Hematopoietic multipotent progenitor cell treated with erythropoietin and hydrocortisone succinate and interleukin-3 and kit ligand, for 6 days (in vitro differentiated cells): ENCODE results near the gene KRTAP5-5.
"Not testable (repeated sequence)": the region's sequence is repeated elsewhere in the genome, so short reads cannot be mapped to it uniquely, and the experiment has no call there.

ENCODE experiments used
- DNase-seq: peaks from one replicate; pipeline ENCODE4 v3.0.0-alpha.2; 2015

The KRTAP5-5 gene

DNA sequence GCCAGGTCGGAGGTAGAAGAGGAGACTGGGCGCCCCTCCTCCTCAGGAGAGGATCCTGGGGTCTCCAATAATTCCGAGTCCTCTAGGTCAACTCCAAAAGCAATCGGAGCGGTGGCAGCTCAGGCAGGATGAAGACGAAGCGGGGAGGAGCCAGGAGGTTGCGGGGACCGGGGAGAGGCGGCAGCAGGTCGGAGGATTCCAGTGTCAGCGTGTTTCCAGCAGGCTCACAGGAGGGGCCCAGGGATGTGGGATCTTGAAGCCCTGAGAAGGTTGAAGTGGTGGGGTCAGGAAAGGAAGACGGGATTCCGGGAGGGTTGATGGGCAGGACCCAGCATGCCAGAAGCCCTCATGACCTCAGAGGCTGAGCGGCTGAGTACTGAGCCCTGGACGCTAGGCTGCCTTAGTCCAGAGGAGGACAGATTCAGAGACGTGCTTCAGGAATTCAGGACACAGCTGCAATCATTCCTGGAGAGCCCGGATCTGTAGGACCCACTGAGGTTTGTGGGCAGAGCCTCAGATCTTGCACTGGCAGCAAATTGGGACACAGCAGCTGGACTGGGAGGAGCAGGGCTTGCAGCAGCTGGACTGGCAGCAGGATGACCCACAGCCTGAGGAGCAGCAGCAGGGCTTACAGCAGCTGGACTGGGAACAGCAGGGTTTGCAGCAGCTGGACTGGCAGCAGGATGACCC lies 22.3 kb upstream of the KRTAP5-5 start:
- DNase-seq = not testable (repeated sequence)

DNA sequence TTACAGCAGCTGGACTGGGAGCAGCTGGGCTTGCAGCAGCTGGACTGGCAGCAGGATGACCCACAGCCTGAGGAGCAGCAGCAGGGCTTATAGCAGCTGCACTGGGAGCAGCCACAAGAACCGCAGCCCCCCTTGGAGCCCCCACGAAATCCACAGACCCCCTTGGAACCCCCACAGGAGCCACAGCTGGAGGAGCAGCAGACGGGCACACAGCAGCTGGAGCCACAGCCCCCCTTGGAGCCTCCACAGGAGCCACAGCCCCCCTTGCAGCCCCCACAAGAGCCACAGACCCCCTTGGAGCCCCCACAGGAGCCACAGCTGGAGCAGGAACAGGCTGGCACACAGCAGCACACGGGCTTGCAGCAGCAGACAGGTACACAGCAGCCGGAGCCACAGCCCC lies 21.7 kb upstream of the KRTAP5-5 start:
- not testable (repeated sequence) for DNase-seq

DNA sequence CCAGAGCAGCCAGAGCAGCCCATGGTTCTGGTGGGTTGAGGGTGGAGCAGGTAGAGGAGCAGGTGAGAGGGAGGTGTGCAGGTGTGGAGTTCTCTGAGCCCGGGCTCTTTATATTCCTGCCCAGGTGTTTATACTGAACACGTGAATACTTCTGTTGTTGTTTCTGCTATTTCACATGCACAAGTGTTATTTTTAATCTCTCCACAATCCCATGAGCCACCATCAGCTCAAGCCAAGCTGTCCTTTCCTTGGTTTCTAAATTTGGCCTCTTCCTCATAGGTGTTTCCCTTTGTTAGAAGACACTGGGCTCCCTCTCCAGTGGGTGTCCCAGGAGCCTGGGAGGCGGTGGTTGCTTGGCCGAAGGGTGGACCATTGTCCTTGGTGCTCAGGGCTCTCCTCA lies 21.2 kb upstream of the KRTAP5-5 start, which contains the start of gene KRTAP5-3:
TSS of gene KRTAP5-3 (minus strand) at position 101 of the 400 bp plus-strand sequence. CDS start at position 23, 78 bp downstream.
- DNase-seq = no peak

DNA sequence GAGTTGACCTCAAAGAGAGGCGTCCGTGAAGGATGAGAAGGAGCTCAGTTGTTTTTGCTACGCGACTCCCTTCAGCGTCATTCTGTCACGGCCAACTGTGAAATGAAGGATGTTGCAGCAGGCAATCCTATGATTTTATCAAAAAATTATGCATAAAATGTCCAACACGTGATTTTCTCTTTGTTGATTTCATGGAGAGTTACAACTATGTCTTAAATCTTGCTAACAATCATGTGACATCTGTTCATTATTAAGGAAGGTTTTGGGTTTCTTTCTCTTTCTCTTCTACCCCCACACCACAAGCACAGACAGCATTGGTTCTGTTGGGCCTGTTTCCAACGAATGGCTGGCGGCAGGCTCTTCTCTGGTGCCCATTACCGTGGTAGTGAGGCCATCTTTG lies 11.3 kb upstream of the KRTAP5-5 start:
- DNase-seq = no peak

DNA sequence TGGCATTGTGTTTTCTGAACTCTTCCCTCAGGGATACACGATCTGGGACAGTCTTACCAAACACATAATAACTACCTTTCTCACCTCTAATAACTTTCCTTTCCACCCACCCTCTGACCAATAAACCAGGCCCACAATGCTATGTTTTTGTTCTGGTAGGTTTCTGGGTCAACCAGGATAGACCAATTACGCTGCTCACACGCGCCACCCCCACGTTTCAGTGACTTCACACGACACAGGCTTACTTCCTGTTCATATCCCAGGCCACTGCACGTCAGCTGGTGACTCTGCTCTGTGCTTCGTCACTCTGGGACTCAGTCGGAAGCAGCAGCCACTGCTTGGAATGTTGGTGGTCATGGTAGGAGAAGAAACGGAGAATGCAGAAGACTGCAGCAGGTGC lies 10.1 kb upstream of the KRTAP5-5 start:
- DNase-seq = no peak

DNA sequence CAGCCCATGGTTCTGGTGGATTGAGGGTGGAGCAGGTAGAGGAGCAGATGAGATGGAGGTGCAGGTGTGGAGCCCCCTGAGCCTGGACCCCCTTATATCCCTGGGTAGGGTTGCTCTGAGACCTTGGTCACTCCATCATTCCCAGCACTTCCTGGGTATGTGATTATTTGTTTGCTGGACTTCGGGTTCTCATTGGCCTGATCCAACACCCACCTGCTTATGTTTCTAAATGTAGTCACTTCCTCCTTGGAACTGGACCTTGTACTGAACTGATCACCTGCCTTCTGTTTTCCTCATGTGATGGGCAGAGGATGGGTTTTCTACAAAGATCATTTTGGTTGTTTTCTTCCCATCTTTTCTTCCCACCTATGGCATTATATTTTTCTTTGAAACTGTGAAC lies 7.5 kb upstream of the KRTAP5-5 start, which contains the start of gene KRTAP5-4:
TSS of gene KRTAP5-4 (minus strand) at position 53 of the 400 bp plus-strand sequence. CDS start at position 8, 45 bp downstream.
- DNase-seq = no peak

DNA sequence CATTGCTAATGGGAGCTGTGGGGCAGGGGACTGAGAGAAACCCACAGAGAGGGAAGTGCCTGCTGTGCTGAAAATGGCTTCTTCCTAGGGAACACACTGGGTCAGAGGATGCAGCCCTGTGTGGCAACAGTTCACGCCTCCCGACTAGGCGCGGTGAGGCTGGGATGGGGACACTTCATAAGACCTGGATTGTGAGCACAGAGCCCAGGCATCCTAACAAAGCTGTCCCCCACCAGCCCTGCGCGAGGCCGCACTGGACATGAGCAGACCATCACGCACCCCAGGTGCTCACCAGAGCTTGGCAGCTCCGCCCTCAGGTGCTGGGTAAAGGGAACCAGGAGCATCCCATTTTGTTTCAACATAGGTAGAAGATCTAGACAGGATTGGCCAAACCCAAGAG lies 5.9 kb upstream of the KRTAP5-5 start:
- DNase-seq = no peak

DNA sequence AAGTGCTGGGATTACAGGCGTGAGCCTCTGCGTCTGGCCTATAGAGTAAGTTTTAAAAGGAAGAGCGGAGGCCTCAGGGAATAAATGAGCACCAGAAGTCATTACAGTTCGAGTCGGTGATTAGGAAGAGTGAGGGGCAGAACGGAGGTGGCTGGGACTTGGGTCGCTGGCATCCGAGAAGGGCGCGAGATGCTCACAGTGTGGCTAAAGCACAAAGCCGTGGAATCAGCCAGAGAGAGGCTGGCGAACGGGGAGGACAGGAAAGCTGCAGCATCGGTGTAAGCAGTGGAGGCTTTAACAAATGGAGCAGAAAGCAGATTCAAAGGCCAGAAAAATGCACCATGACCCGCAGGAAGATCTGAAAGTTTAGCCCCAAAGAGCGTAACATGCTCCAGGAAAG lies 5.0 kb upstream of the KRTAP5-5 start:
- no peak for DNase-seq

DNA sequence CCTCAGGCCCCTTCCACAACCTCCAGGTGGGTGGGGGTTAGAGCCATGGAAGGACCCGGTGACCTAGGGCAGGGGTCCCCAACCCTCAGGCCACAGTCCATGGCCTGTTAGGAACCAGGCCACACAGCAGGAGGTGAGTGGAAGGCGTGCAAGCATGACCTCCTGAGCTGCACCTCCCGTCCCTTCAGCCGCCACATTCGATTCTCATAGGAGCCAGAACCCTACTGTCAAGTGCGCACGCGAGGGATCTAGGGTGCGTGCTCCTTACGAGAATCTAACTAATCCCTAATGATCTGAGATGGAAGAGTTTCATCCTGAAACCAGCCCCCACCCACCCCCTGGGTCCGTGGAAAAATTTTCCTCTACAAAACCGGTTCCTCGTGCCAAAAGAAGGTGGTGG lies 4.0 kb upstream of the KRTAP5-5 start:
- DNase-seq = no peak

DNA sequence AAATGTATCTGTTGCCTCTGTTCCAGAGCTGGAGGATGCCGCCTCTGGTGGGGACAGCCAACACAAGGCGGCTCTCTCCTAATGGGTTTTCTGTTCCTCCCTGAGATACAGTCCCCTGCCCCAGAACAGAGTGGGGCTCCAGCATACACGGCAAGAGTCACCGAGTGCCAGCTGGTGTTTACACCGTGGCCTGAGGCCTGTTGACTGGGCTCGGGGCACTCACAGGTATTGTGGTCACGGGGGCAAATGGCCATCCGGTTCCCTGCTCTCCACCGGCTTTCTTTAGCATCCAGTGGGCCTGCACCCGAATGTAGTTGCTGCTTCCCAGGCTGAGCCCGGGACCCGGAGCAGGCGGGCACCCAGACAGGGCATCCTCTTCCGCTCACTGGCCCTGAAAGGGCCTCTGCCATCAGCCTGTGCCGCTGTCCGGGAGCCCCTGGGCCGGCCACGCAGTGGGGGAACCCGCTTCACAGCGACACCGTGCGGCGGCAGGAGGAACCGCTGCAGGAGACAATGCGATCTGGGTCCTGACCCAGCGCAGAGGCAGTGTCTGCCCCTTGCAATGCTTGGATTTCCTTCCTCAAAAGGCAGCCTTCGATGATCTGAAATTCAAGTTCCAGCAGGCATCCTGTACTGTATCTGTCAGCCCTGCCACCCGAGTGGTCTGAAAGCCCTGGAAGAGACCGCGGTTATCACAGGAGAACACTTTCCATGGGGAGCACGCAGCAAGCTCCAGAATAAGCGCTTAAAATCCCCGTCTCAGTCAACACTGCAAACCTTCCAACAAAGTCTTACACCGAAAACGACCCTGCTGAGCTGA lies 859 bp upstream of the KRTAP5-5 start:
- peak; percentile 63 for DNase-seq

DNA sequence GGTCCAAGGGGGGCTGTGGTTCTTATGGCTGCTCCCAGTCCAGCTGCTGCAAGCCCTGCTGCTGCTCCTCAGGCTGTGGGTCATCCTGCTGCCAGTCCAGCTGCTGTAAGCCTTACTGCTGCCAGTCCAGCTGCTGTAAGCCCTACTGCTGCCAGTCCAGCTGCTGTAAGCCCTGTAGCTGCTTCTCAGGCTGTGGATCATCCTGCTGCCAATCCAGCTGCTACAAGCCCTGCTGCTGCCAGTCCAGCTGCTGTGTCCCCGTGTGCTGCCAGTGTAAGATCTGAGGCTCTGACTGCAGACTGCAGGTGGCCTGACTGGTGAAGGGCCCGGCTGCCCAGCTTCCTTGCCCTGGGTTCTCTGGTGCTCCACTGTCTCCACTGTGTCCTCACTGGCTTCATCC lies 696 bp downstream of the KRTAP5-5 start:
- DNase-seq = no peak

DNA sequence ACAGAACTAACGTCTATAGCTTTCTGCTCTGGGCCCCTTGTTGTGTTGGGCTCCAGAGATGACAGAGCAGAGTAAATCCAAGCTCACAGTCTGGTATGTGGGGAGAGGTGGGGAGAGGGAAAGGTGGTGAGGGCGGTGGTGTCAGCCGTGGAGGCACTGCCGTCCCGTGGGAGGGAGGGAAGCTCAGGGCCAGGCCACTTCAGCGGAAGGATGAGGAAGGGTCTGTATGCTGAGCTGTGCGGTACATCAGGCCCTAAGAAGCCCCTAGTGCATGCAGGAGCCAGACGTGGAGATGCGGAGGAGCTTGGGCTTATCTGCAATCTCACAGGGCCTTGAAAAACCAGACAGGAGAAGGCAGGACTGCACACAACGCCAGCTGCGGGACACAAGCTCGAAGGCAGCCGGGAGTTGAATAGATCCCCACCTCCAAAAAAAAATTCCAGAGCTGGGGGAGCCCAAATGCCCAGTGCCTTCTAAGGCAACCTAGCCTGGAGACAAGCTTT lies 1.5 kb downstream of the KRTAP5-5 start:
- no peak for DNase-seq

DNA sequence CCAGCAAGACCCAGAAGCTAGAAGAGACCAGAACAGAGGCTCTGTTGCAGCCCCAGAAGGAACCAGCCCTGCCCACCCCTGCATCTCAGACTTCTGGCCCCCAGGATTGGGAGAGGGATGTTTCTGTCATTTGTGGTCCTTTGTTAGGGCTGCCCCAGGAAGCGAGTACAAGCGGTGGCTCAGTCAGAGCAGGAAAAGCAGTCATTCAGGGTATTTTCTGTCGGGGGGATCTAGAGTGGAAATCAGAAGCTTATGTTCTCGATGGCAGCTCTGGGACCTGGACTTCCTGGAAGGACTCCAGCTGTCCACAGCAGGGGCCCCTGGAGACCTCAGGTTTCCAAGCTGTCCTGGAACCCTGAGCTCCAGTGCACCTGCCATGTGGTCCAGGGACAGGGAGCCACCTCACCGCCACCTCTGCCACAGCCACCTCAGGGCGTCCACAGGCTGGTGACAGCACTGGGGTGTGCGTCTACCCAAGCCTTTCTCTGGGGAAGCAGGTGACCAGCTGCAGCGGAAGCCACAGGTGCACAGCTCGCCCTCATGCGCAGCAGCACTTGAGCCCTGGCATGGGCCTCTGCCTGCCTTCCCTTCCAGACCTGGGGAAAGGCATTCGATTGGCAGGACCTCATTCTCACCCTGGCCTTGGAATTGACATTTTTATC lies 2.6 kb downstream of the KRTAP5-5 start:
- DNase-seq = no peak

DNA sequence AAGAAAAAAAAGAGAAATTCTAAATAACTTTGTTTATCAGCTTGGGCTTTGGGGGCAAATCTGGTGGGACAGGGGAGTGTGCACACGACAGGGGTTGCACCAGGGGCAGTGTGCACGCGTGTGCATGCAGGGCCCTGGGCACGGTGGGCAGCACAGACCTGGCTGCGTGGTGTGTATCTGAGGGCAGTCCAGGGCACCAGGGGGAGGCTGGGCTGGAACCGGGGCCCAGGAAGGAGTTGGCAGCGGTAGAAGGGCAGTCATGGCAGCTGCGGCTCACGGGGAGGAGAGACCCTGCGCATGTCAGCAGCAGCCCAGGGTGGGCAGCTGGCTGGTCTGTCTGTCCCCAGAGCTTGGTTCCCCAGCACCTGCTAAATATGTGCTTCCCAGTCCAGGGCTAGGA lies 4.3 kb downstream of the KRTAP5-5 start:
- DNase-seq = no peak

DNA sequence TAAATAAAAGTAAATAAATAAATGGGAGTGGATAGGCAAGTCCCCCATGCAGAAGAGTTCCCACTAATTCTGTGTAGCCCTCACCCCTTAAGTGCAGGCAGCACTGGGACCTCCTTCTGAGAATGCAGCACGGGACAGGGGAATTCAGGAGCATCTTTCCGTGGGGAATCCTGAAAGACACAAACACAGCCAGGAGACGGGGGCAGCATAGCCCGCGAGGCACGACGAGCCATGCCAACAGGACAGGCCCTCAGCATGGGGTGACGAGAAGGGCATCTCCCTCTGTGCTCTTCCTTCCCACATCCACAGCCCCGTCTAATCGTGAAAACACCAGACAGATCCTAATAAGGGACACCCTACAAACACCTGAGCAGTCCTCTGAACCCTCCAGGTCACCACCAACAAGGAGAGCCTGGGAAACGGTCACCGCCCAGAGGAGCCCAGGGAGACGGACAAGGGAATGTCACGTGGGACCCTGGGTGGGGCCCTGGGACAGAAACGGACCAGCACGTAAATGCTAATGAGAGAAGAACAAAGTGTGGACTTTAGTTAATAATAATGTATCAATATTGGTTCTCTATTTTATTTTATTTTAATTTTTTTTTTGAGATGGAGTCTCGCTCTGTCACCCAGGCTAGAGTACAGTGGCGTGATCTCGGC lies 6.8 kb downstream of the KRTAP5-5 start:
- DNase-seq = no peak

DNA sequence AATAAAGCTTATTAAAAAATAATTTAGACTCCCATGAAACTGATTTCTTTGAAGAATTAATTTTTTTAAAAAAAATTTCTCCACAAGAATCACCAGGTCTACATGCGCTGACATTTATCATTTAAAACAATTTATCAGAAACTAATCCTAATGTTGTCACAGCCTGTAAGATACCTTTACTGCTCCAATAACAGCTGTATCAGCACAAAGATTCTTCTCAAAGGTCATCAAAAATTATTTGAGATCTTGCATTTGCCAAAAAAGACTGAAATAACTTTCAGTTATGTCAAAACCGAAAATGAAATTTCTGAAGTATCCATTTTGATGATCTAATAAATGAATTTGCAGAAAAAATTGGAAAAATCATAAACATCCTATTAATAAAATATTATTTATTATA lies 8.1 kb downstream of the KRTAP5-5 start:
- no peak for DNase-seq

DNA sequence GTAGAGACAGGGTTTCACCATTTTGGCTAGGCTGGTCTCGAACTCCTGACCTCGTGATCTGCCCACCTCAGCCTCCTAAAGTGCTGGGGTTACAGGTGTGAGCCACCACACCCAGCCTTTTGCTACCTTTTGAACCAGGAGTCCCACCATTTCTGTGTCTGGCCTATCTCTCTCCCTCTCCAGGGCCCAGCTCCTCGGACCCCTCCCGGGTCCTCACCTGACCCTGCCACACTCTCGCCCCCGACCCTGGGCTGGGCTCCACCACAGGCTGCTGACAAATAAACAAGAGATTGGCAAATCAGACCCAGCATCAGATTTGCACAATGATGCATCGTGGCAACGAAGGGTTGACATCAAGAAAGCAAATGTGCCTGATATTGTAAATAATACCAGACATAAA lies 8.8 kb downstream of the KRTAP5-5 start:
- no peak for DNase-seq

DNA sequence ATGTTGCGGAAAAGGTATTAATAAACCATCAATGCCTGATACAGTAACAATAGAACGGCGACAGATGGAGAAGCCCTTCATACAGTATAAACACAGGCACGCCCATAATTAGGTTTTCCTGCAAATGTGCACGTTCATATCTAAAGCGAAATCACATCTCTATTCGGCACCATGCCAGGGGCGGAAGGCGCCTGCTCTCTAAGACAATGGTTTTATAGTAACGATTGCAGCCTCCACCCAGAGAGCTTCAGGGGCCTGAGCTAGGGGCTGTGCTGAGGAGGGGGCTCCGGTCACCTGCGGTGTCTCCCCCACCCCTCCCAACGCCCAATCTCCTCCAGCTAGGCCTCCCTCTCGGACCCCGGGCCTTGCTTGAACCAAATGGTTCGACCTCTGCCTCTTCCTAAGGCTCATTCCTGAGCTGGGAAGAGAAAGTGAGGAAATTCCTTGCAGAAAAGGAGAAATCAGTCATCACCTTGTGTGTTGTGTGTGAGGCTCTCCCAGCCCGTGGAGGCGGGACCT lies 9.6 kb downstream of the KRTAP5-5 start:
- no peak for DNase-seq

DNA sequence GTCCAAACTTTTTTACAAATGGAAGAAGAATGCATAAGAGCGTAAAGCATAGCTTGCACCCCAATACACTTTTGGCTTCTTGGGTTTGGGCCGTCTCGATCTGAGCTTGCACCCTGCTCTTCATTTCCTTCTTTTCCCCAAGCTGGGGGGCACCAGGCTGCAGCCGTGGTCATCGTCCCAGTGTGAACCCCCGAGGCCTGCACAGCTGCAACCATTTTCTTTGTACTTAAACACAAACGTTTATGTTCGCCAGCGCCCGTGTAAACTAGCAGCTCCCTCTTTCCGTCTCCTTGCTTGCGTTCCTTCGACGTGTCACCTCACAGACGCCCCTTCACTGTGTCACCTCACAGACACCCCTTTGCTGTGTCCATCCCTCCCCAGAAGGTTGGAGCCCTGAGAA lies 10.1 kb downstream of the KRTAP5-5 start:
- DNase-seq = no peak

DNA sequence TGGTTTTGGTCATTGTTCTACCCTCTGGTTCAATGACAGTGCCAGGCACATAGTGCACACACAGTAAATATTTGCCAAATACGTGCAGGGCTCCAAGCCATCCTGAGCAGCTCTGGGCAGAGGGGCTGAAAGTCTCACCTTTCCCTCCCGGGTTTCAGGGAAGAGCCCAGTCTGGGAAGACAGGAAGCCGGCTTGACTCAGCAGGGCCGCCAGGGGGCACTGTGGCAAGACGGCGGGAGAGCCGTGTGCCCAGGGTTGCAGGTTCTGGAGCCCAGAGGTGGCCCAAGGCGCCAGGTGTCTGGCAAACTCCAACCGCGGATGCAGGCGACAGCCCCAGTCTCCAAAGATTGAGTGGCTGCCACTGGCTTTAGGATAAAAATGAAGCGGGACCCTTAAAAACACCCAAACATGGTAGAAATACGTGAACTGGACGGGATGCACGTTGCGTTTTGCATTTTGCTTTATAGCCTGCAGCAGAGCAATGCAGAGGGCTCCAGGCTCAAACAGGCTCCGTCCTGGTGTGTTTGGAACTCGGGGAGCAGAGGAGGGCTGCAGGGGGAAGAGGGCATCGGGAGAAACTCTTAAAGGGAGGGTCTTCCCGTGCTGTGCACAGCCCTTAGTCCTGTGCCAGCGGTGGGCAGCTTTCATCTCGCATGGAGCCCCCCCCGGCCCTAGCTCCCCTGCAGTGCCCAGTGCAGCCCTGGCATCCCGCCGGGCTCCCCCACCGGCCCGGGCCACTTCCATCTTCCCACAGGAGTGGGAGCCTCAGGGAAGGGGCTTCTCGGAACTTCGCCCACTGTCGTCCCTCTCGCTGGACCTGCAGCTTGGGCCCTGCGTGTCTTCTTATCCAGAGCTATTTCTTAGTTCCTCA lies 10.7 kb downstream of the KRTAP5-5 start:
- DNase-seq = peak; percentile 41

DNA sequence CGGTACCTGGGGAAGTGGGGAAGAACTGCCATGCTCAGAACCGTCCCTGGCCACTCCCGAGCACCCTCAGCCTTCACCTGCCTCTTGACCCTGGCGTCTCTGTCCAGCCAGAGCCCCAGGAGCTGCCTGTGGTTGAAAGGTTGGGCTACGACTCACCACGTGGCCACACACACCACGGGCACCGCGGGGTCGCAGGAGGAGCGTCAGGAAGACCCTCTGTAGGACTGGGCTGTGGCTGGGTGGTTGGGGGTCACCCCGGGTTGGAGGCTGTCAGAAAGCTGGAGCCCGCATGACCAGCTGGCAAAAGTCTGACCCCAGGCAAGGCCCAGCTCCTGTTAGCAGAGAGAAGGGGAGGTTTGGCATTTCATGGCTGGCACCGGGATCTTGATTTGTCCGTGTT lies 11.5 kb downstream of the KRTAP5-5 start:
- DNase-seq = no peak
